SK-MEL-5 (cell line): ENCODE measurements around the gene FAM50B. TPM values are rescaled to one million over a fixed set of nuclear protein-coding genes. Genes with fewer than 3 reads are reported as not detected.

ENCODE experiments used
- DNase-seq: peaks from one replicate; pipeline ENCODE4 v3.0.0-alpha.2; 2016; ENCODE audit warnings: low read depth, low spot score
- in situ Hi-C: cut with HindIII; loops from 2 replicates; pipeline ENCODE4 v1.10.0; 2016; ENCODE audit warnings: low sequenced_read_pairs, high pct_unique_total_duplicates, low pct_unique_long_range_greater_than_20kb
- total RNA-seq: library from RNA; depleted of rRNA; stranded (reverse); fragments of >200 nt; shearing (Covaris generic); gene quantifications from 2 replicates; pipeline ENCODE4 v1.2.3, GENCODE V29; 2014

The FAM50B gene
- total RNA-seq, 1 experiment from 2014 or later, result 14.4 TPM

- DNase-seq, result no peak
- in situ Hi-C loops, result no loop called here
These were observed 35.3 kb upstream of the FAM50B start for GRCh38 chr6:3813918-3814317.

- in situ Hi-C loops, result no loop called here
- no peak for DNase-seq
These were observed 34.6 kb upstream of the FAM50B start for GRCh38 chr6:3814539-3814938.

- no peak for DNase-seq
- in situ Hi-C loops, result no loop called here
These were observed 32.9 kb upstream of the FAM50B start for GRCh38 chr6:3816251-3816650.

- in situ Hi-C loops, result no loop called here
- DNase-seq, result no peak
These were observed 29.7 kb upstream of the FAM50B start for GRCh38 chr6:3819161-3820110.

- in situ Hi-C loops, result no loop called here
- DNase-seq, result no peak
These were observed 28.6 kb upstream of the FAM50B start for GRCh38 chr6:3820563-3820962.

- peak; percentile 99 for DNase-seq
- in situ Hi-C loops, result no loop called here
These were observed 26.3 kb upstream of the FAM50B start for GRCh38 chr6:3822747-3823445.

GRCh38 chr6:3823671-3824070, 25.5 kb upstream of the FAM50B start:
- DNase-seq, result no peak
- in situ Hi-C loops, result no loop called here

- in situ Hi-C loops, result no loop called here
- no peak for DNase-seq
These were observed 23.8 kb upstream of the FAM50B start for GRCh38 chr6:3825331-3825831.

- peak; percentile 80 for DNase-seq
- in situ Hi-C loops, result no loop called here
These were observed 23.2 kb upstream of the FAM50B start for GRCh38 chr6:3825851-3826581.

- no peak for DNase-seq
- in situ Hi-C loops, result no loop called here
These were observed 19.9 kb upstream of the FAM50B start for GRCh38 chr6:3829285-3829684.

GRCh38 chr6:3830806-3831205, 18.4 kb upstream of the FAM50B start:
- in situ Hi-C loops, result no loop called here
- DNase-seq, result no peak

GRCh38 chr6:3831761-3832530, 17.2 kb upstream of the FAM50B start:
- no peak for DNase-seq
- in situ Hi-C loops, result no loop called here

- in situ Hi-C loops, result no loop called here
- peak; percentile 33 for DNase-seq
These were observed 14.0 kb upstream of the FAM50B start for GRCh38 chr6:3835055-3835731.

GRCh38 chr6:3835785-3836184, 13.4 kb upstream of the FAM50B start:
- DNase-seq, result peak; percentile 48
- in situ Hi-C loops, result no loop called here

- no peak for DNase-seq
- in situ Hi-C loops, result no loop called here
These were observed 12.6 kb upstream of the FAM50B start for GRCh38 chr6:3836566-3836965.

GRCh38 chr6:3837781-3838180, 11.4 kb upstream of the FAM50B start:
- no peak for DNase-seq
- in situ Hi-C loops, result no loop called here
